IMR-90 (cell line): ENCODE results near the gene CAMTA1. TPM values are rescaled to one million over a fixed set of nuclear protein-coding genes. Genes with fewer than 3 reads are reported as not detected.

Source experiments
- ATAC-seq: fragments of 200-7000 bp; cut with Tn5 transposase; 2 replicates; pipeline ENCODE4 v1.9.1; 2020; ENCODE audit warnings: low read depth, mild to moderate bottlenecking, moderate library complexity
- BruUV-seq: library from RNA; stranded (reverse); fragments of 400-500 nt; replicated peaks from 2 replicates; lab custom pipeline; 2021; lab: Mats Ljungman, UMichigan
- CTCF ChIA-PET: fragments of 300-600 bp; formaldehyde crosslinking; extraction: SDS; loops from one replicate; lab custom pipeline; 2021; ENCODE audit warnings: antibody characterized with exemption; lab: Yijun Ruan, JAX
- POLR2A ChIA-PET: fragments of 300-600 bp; sonication (Branson Sonifier 250); formaldehyde crosslinking; loops from one replicate; lab custom pipeline; 2022; ENCODE audit warnings: antibody characterized with exemption; ENCODE audit not compliant: unreplicated experiment; lab: Charles Lee
- DNase-seq: peaks from one replicate; pipeline ENCODE4 v3.0.0; 2013
- H2AFZ ChIP-seq: replicated peaks from 2 replicates; pipeline ENCODE3; 2013; ENCODE audit warnings: low read length, mild to moderate bottlenecking; ENCODE audit not compliant: poor library complexity
- H2AK5ac ChIP-seq: 2 replicates; pipeline ENCODE4 v1.6.1; 2013; ENCODE audit warnings: low read depth, low read length, inconsistent platforms
- H2AK9ac ChIP-seq: replicated peaks from 2 replicates; pipeline ENCODE3; 2013; ENCODE audit warnings: mild to moderate bottlenecking, low read depth, low read length, moderate library complexity; ENCODE audit not compliant: poor library complexity
- H2BK120ac ChIP-seq: 2 replicates; pipeline ENCODE4 v1.6.1; 2013; ENCODE audit warnings: low read depth, low read length, inconsistent platforms
- H2BK15ac ChIP-seq: 3 replicates; pipeline ENCODE4 v1.6.1; 2013; ENCODE audit warnings: low read depth, low read length, inconsistent platforms
- H2BK20ac ChIP-seq: 2 replicates; pipeline ENCODE4 v1.6.1; 2013; ENCODE audit warnings: low read depth, mild to moderate bottlenecking, inconsistent platforms, low read length, moderate library complexity
- H2BK5ac ChIP-seq: 2 replicates; pipeline ENCODE4 v1.6.1; 2013; ENCODE audit warnings: mild to moderate bottlenecking, low read depth, low read length, inconsistent platforms; ENCODE audit not compliant: poor library complexity, severe bottlenecking
- H3K14ac ChIP-seq: replicated peaks from 2 replicates; pipeline ENCODE4 v1.6.1; 2013; ENCODE audit warnings: low read depth, low read length, inconsistent platforms
- H3K18ac ChIP-seq: 2 replicates; pipeline ENCODE4 v1.6.1; 2013; ENCODE audit warnings: low read depth, low read length, control low read depth
- H3K23ac ChIP-seq: 2 replicates; pipeline ENCODE4 v1.6.1; 2013; ENCODE audit warnings: low read depth, low read length, inconsistent platforms
- H3K27ac ChIP-seq: 2 replicates; pipeline ENCODE4 v1.5.1; 2013; ENCODE audit warnings: mild to moderate bottlenecking, control low read depth, low read length; ENCODE audit not compliant: insufficient read depth
- H3K27me3 ChIP-seq: 2 replicates; pipeline ENCODE4 v1.6.1; 2013; ENCODE audit warnings: low read length; ENCODE audit not compliant: control insufficient read depth, insufficient read depth
- H3K36me3 ChIP-seq: 2 replicates; pipeline ENCODE4 v1.6.1; 2013; ENCODE audit warnings: low read length, mixed read lengths; ENCODE audit not compliant: control insufficient read depth, insufficient read depth
- H3K4ac ChIP-seq: 2 replicates; pipeline ENCODE4 v1.6.1; 2013; ENCODE audit warnings: low read depth, low read length, inconsistent platforms
- H3K4me1 ChIP-seq: 2 replicates; pipeline ENCODE4 v1.6.1; 2013; ENCODE audit warnings: low read length, mixed read lengths; ENCODE audit not compliant: control insufficient read depth, insufficient read depth
- H3K4me2 ChIP-seq: 2 replicates; pipeline ENCODE4 v1.6.1; 2013; ENCODE audit warnings: low read depth, mild to moderate bottlenecking, control low read depth, low read length, moderate library complexity
- H3K4me3 ChIP-seq: 2 replicates; pipeline ENCODE4 v1.5.1; 2013; ENCODE audit warnings: low read depth, mild to moderate bottlenecking, control low read depth, low read length, moderate library complexity; ENCODE audit not compliant: insufficient read depth
- H3K56ac ChIP-seq: 2 replicates; pipeline ENCODE4 v1.6.1; 2013; ENCODE audit warnings: low read length, inconsistent platforms; ENCODE audit not compliant: insufficient read depth; ENCODE audit errors: extremely low read depth
- H3K79me1 ChIP-seq, 2 experiments: 2 replicates each; pipeline ENCODE4 v1.6.1; 2013; ENCODE audit warnings: low read length in 2 of 2, inconsistent platforms in 1 of 2, low read depth in 1 of 2
- H3K9ac ChIP-seq: 2 replicates; pipeline ENCODE4 v1.6.1; 2013; ENCODE audit warnings: low read depth, low read length, control low read depth
- H3K9me1 ChIP-seq: 2 replicates; pipeline ENCODE4 v1.6.1; 2013; ENCODE audit warnings: low read length, inconsistent platforms; ENCODE audit not compliant: insufficient read depth
- H3K9me3 ChIP-seq: 2 replicates; pipeline ENCODE4 v1.6.1; 2013; ENCODE audit warnings: low read length; ENCODE audit not compliant: control insufficient read depth, insufficient read depth
- H4K20me1 ChIP-seq: 2 replicates; pipeline ENCODE4 v1.6.1; 2013; ENCODE audit warnings: low read length, inconsistent platforms; ENCODE audit not compliant: insufficient read depth
- H4K5ac ChIP-seq: 2 replicates; pipeline ENCODE4 v1.6.1; 2013; ENCODE audit warnings: mild to moderate bottlenecking, low read depth, low read length, control low read depth
- H4K8ac ChIP-seq, 2 experiments: 2 replicates each; pipeline ENCODE4 v1.6.1; 2013; ENCODE audit warnings: low read depth in 2 of 2, low read length in 2 of 2, control low read depth in 1 of 2, inconsistent platforms in 1 of 2
- H4K91ac ChIP-seq: 2 replicates; pipeline ENCODE4 v1.6.1; 2013; ENCODE audit warnings: low read depth, low read length, inconsistent platforms; ENCODE audit not compliant: insufficient read depth
- MXI1 ChIP-seq: IDR thresholded peaks from 2 replicates; pipeline ENCODE4 v1.6.1; 2012; ENCODE audit warnings: low read depth, mild to moderate bottlenecking, low read length, moderate library complexity, borderline replicate concordance
- POLR2A ChIP-seq: IDR thresholded peaks from 2 replicates; pipeline ENCODE4 v1.6.1; 2012; ENCODE audit warnings: mild to moderate bottlenecking, low read depth, low read length
- WGBS, 2 experiments: methylation state at CpG; one replicate each; pipeline versions ENCODE4 v1.1.5 to v1.1.7; 2013; ENCODE audit warnings: missing lambda C conversion rate in 2 of 2; ENCODE audit not compliant: insufficient read length in 1 of 2; ENCODE audit errors: extremely low coverage in 2 of 2; 5-methylcytosine and 5-hydroxymethylcytosine counted together
- dilution Hi-C: fragments of 300-500 bp; cut with HindIII; formaldehyde crosslinking; loops from one replicate; pipeline ENCODE4 v1.14.3; 2018; ENCODE audit warnings: low sequenced_read_pairs; ENCODE audit not compliant: unreplicated experiment
- in situ Hi-C: fragments of 300-500 bp; cut with MboI; formaldehyde crosslinking; loops from 3 replicates; pipeline ENCODE4 v1.14.3; 2019; ENCODE audit warnings: low sequenced_read_pairs, inconsistent platforms, mixed read lengths
- intact Hi-C: fragments of 100-400 bp; cut with micrococcal nuclease; formaldehyde crosslinking; loops from 2 replicates; pipeline ENCODE4 v1.10.0; 2022
- polyA plus RNA-seq, 3 experiments: library from polyadenylated mRNA; depleted of rRNA; stranded (reverse); fragments of >200 nt; gene quantifications; 2 replicates each; pipeline ENCODE4 v1.2.3, GENCODE V29; 2012; ENCODE audit warnings: low replicate concordance in 1 of 3
- total RNA-seq: library from RNA; depleted of rRNA; stranded (reverse); fragments of >200 nt; gene quantifications from 2 replicates; pipeline ENCODE4 v1.2.3, GENCODE V29; 2012
- TF ChIP-seq, protein P1 (sequence below): conservative IDR thresholded peaks from 2 replicates; pipeline ENCODE4 v1.5.1; 2012; ENCODE audit warnings: mild to moderate bottlenecking, low read depth, low read length, improper control_type of control experiment
- TF ChIP-seq, protein P2 (sequence below): fragments of 150-350 bp; IDR thresholded peaks from 2 replicates; pipeline ENCODE4 v1.6.1; 2017; ENCODE audit warnings: mild to moderate bottlenecking, antibody characterized with exemption, low read length, low read depth

The CAMTA1 gene
- total and polyA plus RNA-seq, 2 of the 4 experiments (the other 2 are of a cell fraction) = 35.5 to 74.3 TPM

DNA sequence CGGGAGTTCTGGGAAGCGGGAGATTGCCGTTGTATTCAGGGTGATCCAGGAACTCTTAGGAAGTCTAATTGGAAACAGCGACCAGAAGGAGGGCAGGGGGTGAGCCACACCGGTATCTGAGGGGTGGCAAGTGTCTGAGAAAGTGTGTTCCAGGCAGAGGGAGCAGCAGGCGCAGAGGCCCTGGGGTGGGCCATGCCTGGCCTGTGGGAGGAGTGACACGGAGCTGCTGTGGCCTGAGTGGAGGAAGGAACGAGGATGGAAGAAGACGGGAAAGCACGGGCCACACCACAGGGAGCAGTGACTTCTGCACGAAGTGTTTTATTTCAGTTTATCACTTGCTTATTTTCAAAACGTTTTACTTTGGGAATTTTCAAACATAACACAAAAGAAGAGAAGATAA, 1010.2 kb downstream of the CAMTA1 start:
- H4K20me1 ChIP-seq = no peaks in the 10 kb centered on the region
- no peak overlapping the region for H3K23ac ChIP-seq
- intact Hi-C loops (no loop called here), dilution Hi-C loops (no loop called here), in situ Hi-C loops (no loop called here)
- no peak overlapping the region for H4K5ac ChIP-seq
- no peak overlapping the region for H3K56ac ChIP-seq
- H2AFZ ChIP-seq = no peak overlapping the region
- H3K79me1 ChIP-seq = no peaks in the 10 kb centered on the region
- H3K9me1 ChIP-seq = no peaks in the 10 kb centered on the region
- H4K91ac ChIP-seq = no peak overlapping the region
- no peak overlapping the region for H3K4ac ChIP-seq
- H2AK9ac ChIP-seq = no peak overlapping the region
- H3K4me1 ChIP-seq = no peaks in the 10 kb centered on the region
- CTCF ChIA-PET = no interaction called here
- no peak overlapping the region for H3K9ac ChIP-seq
- no peak overlapping the region for H2BK20ac ChIP-seq
- DNase-seq = no peak
- ATAC-seq = no peak
- H2BK120ac ChIP-seq = no peak overlapping the region
- H3K18ac ChIP-seq = no peak overlapping the region
- H3K4me3 ChIP-seq = no peak overlapping the region
- no peak overlapping the region for H4K8ac ChIP-seq
- H3K9me3 ChIP-seq = peaks cover 6% of the 10 kb centered on the region
- BruUV-seq = no TSS peak
- no peak overlapping the region for H3K14ac ChIP-seq
- no peak overlapping the region for H2BK5ac ChIP-seq
- H3K27ac ChIP-seq = no peak overlapping the region
- TF ChIP-seq, protein P1, sequence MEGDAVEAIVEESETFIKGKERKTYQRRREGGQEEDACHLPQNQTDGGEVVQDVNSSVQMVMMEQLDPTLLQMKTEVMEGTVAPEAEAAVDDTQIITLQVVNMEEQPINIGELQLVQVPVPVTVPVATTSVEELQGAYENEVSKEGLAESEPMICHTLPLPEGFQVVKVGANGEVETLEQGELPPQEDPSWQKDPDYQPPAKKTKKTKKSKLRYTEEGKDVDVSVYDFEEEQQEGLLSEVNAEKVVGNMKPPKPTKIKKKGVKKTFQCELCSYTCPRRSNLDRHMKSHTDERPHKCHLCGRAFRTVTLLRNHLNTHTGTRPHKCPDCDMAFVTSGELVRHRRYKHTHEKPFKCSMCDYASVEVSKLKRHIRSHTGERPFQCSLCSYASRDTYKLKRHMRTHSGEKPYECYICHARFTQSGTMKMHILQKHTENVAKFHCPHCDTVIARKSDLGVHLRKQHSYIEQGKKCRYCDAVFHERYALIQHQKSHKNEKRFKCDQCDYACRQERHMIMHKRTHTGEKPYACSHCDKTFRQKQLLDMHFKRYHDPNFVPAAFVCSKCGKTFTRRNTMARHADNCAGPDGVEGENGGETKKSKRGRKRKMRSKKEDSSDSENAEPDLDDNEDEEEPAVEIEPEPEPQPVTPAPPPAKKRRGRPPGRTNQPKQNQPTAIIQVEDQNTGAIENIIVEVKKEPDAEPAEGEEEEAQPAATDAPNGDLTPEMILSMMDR = no peak
- TF ChIP-seq, protein P2, sequence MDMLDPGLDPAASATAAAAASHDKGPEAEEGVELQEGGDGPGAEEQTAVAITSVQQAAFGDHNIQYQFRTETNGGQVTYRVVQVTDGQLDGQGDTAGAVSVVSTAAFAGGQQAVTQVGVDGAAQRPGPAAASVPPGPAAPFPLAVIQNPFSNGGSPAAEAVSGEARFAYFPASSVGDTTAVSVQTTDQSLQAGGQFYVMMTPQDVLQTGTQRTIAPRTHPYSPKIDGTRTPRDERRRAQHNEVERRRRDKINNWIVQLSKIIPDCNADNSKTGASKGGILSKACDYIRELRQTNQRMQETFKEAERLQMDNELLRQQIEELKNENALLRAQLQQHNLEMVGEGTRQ = no peak
- TF ChIP-seq MXI1 = no peak
- TF ChIP-seq POLR2A = no peak
- no peaks in the 10 kb centered on the region for H3K27me3 ChIP-seq
- H3K4me2 ChIP-seq = no peak overlapping the region
- no peak overlapping the region for H2AK5ac ChIP-seq
- POLR2A ChIA-PET = interaction anchor here (0.6 kb wide), 1 partner anchor 16 kb away, joined by 4 read pairs; no protein-coding TSS in a partner anchor
- no peak overlapping the region for H2BK15ac ChIP-seq
- no CpG with 5 or more reads among the region's 12 CpGs for WGBS, 2 experiments
- peaks cover 20% of the 10 kb centered on the region for H3K36me3 ChIP-seq
